HEK293 (cell line): ENCODE data around the gene TMEM35B.
"Not testable (repeated sequence)": the region's sequence is repeated elsewhere in the genome, so short reads cannot be mapped to it uniquely, and the experiment has no call there.

Source experiments
- CTCF ChIA-PET: fragments of 350-600 bp; formaldehyde crosslinking; extraction: SDS; loops from one replicate; lab custom pipeline; 2021; ENCODE audit warnings: antibody characterized with exemption; lab: Yijun Ruan, JAX
- POLR2A ChIA-PET: fragments of 300-600 bp; formaldehyde crosslinking; extraction: SDS; loops from one replicate; lab custom pipeline; 2020; ENCODE audit warnings: antibody characterized with exemption, inconsistent platforms; lab: Yijun Ruan, JAX
- H3K27ac ChIP-seq: fragments of 200-500 bp; sonication (Bioruptor generic); 2 replicates; pipeline ENCODE4 v1.5.1; 2014; ENCODE audit warnings: low read depth, low read length, control low read depth, inconsistent platforms; ENCODE audit errors: extremely low read depth
- H3K36me3 ChIP-seq, 2 experiments: fragments of 200-500 bp in 1 of 2; sonication (Bioruptor generic) in 1 of 2; 1 replicate in 1 of 2; 2 replicates in 1 of 2; pipeline ENCODE4 v1.5.1; 2014 to 2017; ENCODE audit warnings: inconsistent platforms in 2 of 2, low read length in 2 of 2; ENCODE audit not compliant: control insufficient read depth in 2 of 2, insufficient read depth in 1 of 2
- H3K4me1 ChIP-seq: fragments of 200-500 bp; sonication (Bioruptor generic); 2 replicates; pipeline ENCODE4 v1.5.1; 2014; ENCODE audit warnings: mild to moderate bottlenecking, low read length, inconsistent platforms; ENCODE audit not compliant: control insufficient read depth, insufficient read depth
- H3K4me3 ChIP-seq: 2 replicates; pipeline ENCODE4 v1.5.1; 2011; ENCODE audit warnings: low read depth, mild to moderate bottlenecking, control low read depth, low read length, moderate library complexity
- H3K9me3 ChIP-seq: fragments of 200-500 bp; sonication (Bioruptor generic); 2 replicates; pipeline ENCODE4 v1.5.1; 2014; ENCODE audit warnings: low read depth, low read length, inconsistent platforms; ENCODE audit not compliant: control insufficient read depth, insufficient read depth
- BCL11A ChIP-seq: fragments of 450-650 bp; formaldehyde crosslinking; IDR thresholded peaks from 2 replicates; pipeline ENCODE4 v1.5.1; 2016; ENCODE audit warnings: low read depth, missing biosample characterization, missing genetic modification characterization
- REPIN1 ChIP-seq: fragments of 450-650 bp; formaldehyde crosslinking; IDR thresholded peaks from 2 replicates; pipeline ENCODE4 v1.5.1; 2017; ENCODE audit warnings: missing biosample characterization, missing genetic modification characterization, low read depth
- SALL2 ChIP-seq: fragments of 450-650 bp; formaldehyde crosslinking; IDR thresholded peaks from 2 replicates; pipeline ENCODE4 v1.5.0; 2017; ENCODE audit warnings: missing biosample characterization, mild to moderate bottlenecking, missing genetic modification characterization, borderline replicate concordance
- TCF7L2 ChIP-seq: IDR thresholded peaks from 2 replicates; pipeline ENCODE4 v1.6.1; 2011; ENCODE audit warnings: low read depth, mild to moderate bottlenecking, inconsistent platforms, low read length, moderate library complexity, borderline replicate concordance
- ZBTB49 ChIP-seq: fragments of 450-650 bp; formaldehyde crosslinking; IDR thresholded peaks from 2 replicates; pipeline ENCODE4 v1.5.1; 2016; ENCODE audit warnings: missing biosample characterization, missing genetic modification characterization, low read depth
- ZBTB6 ChIP-seq: fragments of 450-650 bp; formaldehyde crosslinking; IDR thresholded peaks from 2 replicates; pipeline ENCODE4 v1.5.1; 2017; ENCODE audit warnings: missing biosample characterization, missing genetic modification characterization
- ZFP3 ChIP-seq: fragments of 450-650 bp; formaldehyde crosslinking; IDR thresholded peaks from 2 replicates; pipeline ENCODE4 v1.5.1; 2016; ENCODE audit warnings: low read depth, missing biosample characterization, missing genetic modification characterization
- ZFP41 ChIP-seq: fragments of 450-650 bp; formaldehyde crosslinking; IDR thresholded peaks from 2 replicates; pipeline ENCODE4 v1.5.1; 2016; ENCODE audit warnings: missing biosample characterization, missing genetic modification characterization, borderline replicate concordance
- ZNF24 ChIP-seq: fragments of 450-650 bp; formaldehyde crosslinking; IDR thresholded peaks from 2 replicates; pipeline ENCODE4 v1.5.1; 2016; ENCODE audit warnings: missing biosample characterization, missing genetic modification characterization
- ZNF248 ChIP-seq: fragments of 450-650 bp; formaldehyde crosslinking; IDR thresholded peaks from 2 replicates; pipeline ENCODE4 v1.5.1; 2017; ENCODE audit warnings: missing biosample characterization, missing genetic modification characterization
- ZNF37A ChIP-seq: fragments of 450-650 bp; IDR thresholded peaks from 2 replicates; pipeline ENCODE4 v1.5.1; 2018; ENCODE audit warnings: missing biosample characterization, missing genetic modification characterization
- ZNF518A ChIP-seq: fragments of 450-650 bp; formaldehyde crosslinking; conservative IDR thresholded peaks from 2 replicates; pipeline ENCODE4 v1.5.1; 2016; ENCODE audit warnings: low read depth, missing biosample characterization, missing genetic modification characterization
- ZNF521 ChIP-seq: fragments of 450-650 bp; formaldehyde crosslinking; IDR thresholded peaks from 2 replicates; pipeline ENCODE4 v1.5.1; 2017; ENCODE audit warnings: missing biosample characterization, mild to moderate bottlenecking, missing genetic modification characterization
- ZNF580 ChIP-seq: fragments of 450-650 bp; formaldehyde crosslinking; IDR thresholded peaks from 2 replicates; pipeline ENCODE4 v1.5.1; 2016; ENCODE audit warnings: missing biosample characterization, missing genetic modification characterization
- ZNF701 ChIP-seq: fragments of 450-650 bp; formaldehyde crosslinking; IDR thresholded peaks from 2 replicates; pipeline ENCODE4 v1.5.1; 2016; ENCODE audit warnings: missing biosample characterization, missing genetic modification characterization
- ZNF777 ChIP-seq: fragments of 450-650 bp; formaldehyde crosslinking; IDR thresholded peaks from 2 replicates; pipeline ENCODE4 v1.5.1; 2017; ENCODE audit warnings: missing biosample characterization, missing genetic modification characterization, borderline replicate concordance
- ZNF837 ChIP-seq: fragments of 450-650 bp; formaldehyde crosslinking; IDR thresholded peaks from 2 replicates; pipeline ENCODE4 v1.5.1; 2016; ENCODE audit warnings: missing biosample characterization, missing genetic modification characterization
- ZSCAN16 ChIP-seq: fragments of 450-650 bp; formaldehyde crosslinking; IDR thresholded peaks from 2 replicates; pipeline ENCODE4 v1.5.1; 2016; ENCODE audit warnings: missing biosample characterization, missing genetic modification characterization
- TF ChIP-seq, protein P1 (sequence below): fragments of 450-650 bp; formaldehyde crosslinking; IDR thresholded peaks from 2 replicates; pipeline ENCODE4 v1.5.1; 2016; ENCODE audit warnings: missing biosample characterization, missing genetic modification characterization

TMEM35B gene

GRCh38 chr1:34970220-34970735, 14.9 kb downstream of the TMEM35B start (continued):
- TF ChIP-seq ZNF518A (tag by site-specific recombination) (no peak), ZNF701 (tag by site-specific recombination) (no peak), ZFP3 (tag by site-specific recombination) (no peak), ZSCAN16 (no peak), ZNF580 (tag by site-specific recombination) (no peak)

DNA sequence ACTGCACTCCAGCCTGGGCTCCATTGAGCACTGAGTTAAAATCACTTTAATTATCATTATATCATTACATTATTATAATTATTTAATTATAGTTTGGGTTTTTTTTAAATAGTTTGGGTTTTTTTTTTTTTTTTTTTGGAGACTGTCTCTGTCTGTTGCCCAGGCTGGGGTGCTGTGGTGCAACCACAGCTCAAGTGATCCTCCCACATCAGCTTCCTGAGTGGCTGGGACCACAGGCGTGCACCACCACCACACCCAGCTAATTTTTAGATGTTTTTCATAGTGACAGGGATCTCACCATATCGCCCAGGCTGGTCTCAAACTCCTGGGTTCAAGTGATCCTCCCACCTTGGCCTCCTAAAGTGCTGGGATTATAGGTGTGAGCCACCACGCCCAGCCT, 16.9 kb downstream of the TMEM35B start:
- H3K4me3 ChIP-seq, CTCF ChIA-PET: not testable (repeated sequence)

GRCh38 chr1:34967672-34968071, 17.5 kb downstream of the TMEM35B start:
- POLR2A ChIA-PET, H3K4me3 ChIP-seq, H3K27ac ChIP-seq, CTCF ChIA-PET, H3K9me3 ChIP-seq, H3K4me1 ChIP-seq, H3K36me3 ChIP-seq: not testable (repeated sequence)

More for the DNA sequence above, 16.9 kb downstream of the TMEM35B start:
- H3K36me3 ChIP-seq, H3K27ac ChIP-seq, POLR2A ChIA-PET, H3K9me3 ChIP-seq, H3K4me1 ChIP-seq: not testable (repeated sequence)

DNA sequence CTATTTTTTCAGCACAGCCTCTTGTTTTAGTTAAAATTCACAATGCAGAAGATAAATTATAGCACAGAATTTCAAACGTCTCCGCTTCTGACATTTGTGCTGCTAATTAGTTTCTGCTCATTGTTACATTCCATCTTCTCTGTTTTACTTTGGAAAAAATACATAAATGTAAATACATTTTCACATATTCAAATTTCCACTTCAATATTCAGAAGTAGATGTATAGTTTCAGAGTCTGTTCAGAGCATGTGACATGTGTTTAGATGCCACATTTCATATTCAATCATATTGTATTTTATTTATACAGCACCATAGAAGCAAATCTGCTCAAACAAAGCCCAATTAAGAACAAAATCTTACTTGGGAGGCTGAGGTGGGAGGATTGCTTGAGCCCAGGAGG, 19.6 kb downstream of the TMEM35B start:
- Histone ChIP-seq H3K4me1 (no peaks in the 10 kb centered on the region), H3K36me3 (no peaks in the 10 kb centered on the region), H3K4me3 (no peak overlapping the region), H3K9me3 (no peaks in the 10 kb centered on the region), H3K27ac (no peak overlapping the region)
- ChIA-PET CTCF (no interaction called here), POLR2A (no interaction called here)
- TF ChIP-seq ZNF777 (no peak), REPIN1 (tag by site-specific recombination) (no peak), ZNF37A (no peak), ZBTB49 (tag by site-specific recombination) (no peak), ZNF837 (no peak), SALL2 (tag by site-specific recombination) (no peak), ZNF24 (tag by site-specific recombination) (no peak), ZNF521 (no peak), ZBTB6 (no peak), ZFP41 (no peak), TCF7L2 (no peak), BCL11A (tag by site-specific recombination) (no peak), ZNF248 (tag by site-specific recombination) (no peak)
- TF ChIP-seq, protein P1, sequence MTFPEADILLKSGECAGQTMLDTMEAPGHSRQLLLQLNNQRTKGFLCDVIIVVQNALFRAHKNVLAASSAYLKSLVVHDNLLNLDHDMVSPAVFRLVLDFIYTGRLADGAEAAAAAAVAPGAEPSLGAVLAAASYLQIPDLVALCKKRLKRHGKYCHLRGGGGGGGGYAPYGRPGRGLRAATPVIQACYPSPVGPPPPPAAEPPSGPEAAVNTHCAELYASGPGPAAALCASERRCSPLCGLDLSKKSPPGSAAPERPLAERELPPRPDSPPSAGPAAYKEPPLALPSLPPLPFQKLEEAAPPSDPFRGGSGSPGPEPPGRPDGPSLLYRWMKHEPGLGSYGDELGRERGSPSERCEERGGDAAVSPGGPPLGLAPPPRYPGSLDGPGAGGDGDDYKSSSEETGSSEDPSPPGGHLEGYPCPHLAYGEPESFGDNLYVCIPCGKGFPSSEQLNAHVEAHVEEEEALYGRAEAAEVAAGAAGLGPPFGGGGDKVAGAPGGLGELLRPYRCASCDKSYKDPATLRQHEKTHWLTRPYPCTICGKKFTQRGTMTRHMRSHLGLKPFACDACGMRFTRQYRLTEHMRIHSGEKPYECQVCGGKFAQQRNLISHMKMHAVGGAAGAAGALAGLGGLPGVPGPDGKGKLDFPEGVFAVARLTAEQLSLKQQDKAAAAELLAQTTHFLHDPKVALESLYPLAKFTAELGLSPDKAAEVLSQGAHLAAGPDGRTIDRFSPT (tag by site-specific recombination), result no peak
